Epidermal melanocyte (primary cell): ENCODE results near the gene CHAC1.
"Not testable (repeated sequence)": the region's sequence is repeated elsewhere in the genome, so short reads cannot be mapped to it uniquely, and the experiment has no call there.

Experiments
- DNase-seq: peaks from one replicate; pipeline ENCODE4 v3.0.0; 2011; ENCODE audit warnings: low spot score; ENCODE audit not compliant: insufficient read length

The CHAC1 gene

DNA sequence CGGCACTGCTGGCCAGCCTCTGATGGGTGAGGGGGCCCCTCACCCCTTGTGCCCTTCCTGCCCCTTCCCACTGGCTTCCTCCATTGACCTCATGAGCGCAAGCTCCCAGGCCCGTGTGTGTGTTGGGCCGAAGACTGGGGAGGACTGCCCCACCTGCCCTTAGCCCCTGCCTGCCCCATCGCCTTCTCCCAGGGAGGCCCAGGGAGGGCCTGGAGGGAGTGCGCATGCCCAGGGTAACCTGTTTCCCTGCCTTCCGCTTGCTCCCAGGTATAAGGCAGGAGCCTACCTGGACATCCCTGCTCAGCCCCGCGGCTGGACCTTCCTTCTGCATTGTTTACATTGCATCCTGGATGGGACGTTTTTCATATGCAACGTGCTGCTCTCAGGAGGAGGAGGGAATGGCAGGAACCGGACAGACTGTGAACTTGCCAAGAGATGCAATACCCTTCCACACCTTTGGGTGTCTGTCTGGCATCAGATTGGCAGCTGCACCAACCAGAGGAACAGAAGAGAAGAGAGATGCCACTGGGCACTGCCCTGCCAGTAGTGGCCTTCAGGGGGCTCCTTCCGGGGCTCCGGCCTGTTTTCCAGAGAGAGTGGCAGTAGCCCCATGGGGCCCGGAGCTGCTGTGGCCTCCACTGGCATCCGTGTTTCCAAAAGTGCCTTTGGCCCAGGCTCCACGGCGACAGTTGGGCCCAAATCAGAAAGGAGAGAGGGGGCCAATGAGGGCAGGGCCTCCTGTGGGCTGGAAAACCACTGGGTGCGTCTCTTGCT, 15.3 kb upstream of the CHAC1 start:
- DNase-seq: no peak

DNA sequence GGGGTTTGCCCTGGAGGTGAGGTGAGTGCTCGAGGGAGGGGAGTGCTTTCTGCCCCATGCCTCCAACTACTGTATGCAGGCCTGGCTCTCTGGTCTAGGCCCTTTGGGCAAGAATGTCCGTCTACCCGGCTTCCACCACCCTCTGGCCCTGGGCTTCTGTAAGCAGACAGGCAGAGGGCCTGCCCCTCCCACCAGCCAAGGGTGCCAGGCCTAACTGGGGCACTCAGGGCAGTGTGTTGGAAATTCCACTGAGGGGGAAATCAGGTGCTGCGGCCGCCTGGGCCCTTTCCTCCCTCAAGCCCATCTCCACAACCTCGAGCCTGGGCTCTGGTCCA, 14.8 kb upstream of the CHAC1 start:
- no peak for DNase-seq

DNA sequence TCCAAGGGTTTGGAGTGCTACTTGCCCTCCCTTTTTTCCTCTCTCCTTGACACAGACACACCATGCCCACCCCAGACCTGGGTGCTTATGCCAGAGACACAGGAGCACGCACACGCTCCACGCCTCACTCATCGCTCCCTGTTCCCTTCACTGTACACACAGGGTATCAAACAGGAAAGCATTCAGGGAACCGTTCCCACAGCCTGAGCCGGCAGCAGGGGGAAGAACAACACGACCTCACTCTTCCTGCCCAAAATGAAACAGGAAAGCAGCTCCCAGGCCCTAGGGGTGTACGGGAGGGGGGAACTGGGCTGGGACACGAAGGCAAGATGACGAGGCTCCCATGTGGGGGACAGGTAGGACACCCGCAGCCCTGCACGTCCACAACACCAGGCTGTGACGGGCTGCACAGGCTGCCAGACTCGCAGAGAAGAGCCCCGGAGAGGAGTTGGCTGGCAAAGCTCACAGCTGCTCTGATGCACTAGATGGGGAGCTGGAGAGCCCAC, 12.9 kb upstream of the CHAC1 start:
- DNase-seq: no peak

DNA sequence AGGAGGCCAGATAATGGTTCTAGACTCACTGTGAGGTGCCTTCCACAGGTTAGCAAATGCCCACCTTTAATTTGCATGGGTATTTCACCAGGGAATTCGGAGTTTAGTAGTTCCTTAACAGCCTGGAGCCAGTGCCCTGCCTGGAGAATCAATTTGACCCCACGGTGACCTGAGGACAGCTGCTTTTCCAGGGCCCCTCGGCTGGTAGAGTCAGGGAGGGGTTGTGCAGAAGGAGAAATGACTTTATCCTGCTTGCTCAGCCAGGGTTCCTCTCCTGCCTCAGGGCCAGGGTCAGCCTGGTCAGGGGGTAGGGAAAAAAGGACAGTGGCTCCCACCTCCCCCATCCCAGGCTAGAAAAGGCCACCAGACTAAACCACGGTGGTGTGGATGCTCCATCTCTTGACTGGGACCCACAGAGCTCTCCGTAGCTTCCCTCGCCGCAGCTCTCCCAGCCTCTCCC, 12.2 kb upstream of the CHAC1 start:
- DNase-seq: no peak

DNA sequence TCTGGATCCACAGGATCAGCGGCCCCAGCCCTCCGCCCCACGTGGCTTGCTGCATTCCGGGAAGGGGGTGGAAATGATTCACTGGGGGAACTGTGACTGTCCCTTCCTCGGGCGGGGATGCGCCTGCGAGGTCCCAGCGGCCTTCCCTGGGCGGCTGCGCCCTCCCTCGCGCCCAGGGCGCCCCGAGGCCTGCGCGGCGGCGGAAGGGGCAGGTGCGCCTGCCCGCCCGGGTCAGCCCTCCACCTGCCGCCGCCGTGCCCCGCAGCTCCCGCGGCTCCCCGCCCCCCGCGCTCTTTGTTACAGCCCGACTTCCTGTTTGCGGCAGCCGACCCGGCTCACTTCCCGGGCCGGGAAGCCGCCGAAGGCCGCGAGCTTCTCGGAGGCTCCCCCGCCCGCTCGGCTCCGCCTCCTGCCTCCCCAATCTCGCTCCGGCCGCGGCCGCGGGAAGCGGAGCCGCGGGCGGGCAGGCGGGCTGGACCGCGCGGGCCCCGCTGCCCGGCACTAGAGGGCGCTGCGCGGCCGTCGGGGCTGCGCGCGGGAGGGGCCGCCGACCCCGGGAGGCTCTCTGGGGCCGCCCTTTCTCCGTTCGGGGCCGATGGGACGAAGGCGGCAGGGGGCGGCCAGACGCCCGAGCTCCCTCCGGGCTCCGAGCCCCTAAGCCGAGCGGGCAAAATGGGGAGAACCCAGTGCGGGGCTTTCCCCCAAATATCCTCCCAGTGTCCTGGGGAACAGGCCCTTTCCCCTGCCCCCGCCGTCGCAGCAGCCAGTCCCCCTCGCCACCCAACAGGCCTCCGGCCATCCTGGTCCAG, 11.5 kb upstream of the CHAC1 start:
- DNase-seq: peak; percentile 92

DNA sequence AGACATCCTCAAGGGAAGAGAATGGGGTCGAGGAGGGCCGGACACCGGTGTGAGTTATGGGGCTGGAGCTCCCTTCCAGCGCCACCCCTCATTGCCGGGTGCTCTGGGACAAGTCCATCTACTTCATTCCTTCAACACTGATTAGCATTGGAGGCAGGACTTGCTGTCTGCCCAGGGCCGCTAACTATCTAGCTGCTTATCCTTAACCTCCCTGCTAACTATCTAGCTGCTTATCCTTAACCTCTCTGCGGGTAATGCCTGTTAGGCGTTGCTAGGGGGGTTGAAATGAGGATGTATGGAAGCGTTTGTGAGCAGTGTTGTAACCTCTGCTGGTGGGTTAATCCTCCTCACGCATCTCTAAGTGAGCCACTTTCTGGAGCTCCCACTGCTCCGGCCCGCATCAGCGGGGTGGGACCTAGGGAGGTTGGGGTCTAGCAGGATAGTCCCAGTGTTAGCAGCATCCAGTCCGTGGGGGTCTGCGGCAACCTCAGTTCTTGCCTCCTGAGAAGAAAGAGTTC, 10.9 kb upstream of the CHAC1 start:
- DNase-seq: no peak

DNA sequence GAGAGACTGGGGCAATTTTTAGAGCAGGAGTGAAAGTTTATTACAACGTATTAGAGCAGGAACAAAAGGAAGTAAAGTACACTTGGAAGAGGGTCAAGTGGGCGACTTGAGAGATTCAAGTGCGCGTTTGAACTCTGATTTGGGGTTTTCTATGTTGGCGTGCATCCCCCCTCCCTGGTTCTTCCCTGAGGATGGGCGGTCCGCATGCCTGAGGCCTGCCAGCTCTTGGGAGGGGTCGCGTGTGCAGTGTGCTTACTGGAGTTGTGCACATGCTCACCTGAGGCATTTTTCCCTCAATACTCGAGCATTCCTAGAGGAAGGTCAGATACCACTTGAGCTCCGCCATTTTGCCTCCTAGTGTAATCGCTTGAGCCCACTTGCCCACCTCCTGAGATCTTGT, 10.4 kb upstream of the CHAC1 start:
- no peak for DNase-seq

DNA sequence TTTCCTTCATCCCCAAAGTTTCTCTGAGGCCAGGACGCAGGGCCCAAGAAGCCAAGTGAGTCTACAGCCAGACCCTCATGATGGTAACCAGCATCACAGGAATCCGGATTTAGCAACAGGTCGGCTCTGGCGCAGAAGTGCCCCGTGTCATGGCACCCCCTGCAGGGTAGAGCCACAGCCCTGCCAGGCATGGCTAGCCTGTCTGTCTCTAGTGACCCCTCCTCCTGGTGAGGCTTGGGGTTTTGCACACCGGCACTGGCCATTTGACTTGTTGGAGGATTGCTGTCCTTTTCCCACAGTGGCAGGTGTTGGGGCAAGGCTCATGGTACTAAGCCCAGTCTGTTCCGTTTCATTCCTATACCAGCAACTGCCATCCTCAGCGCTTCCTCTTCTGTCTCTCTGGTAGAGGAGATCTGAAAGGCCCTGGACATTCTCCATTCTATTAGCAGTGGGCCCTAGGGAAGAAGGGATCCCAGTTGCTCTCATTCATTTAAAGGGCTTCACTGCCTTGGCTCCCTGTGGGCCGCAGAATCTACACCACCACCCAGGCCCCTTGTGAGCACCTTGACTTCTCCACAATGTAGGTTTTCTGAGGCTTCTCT, 9.4 kb upstream of the CHAC1 start:
- no peak for DNase-seq

DNA sequence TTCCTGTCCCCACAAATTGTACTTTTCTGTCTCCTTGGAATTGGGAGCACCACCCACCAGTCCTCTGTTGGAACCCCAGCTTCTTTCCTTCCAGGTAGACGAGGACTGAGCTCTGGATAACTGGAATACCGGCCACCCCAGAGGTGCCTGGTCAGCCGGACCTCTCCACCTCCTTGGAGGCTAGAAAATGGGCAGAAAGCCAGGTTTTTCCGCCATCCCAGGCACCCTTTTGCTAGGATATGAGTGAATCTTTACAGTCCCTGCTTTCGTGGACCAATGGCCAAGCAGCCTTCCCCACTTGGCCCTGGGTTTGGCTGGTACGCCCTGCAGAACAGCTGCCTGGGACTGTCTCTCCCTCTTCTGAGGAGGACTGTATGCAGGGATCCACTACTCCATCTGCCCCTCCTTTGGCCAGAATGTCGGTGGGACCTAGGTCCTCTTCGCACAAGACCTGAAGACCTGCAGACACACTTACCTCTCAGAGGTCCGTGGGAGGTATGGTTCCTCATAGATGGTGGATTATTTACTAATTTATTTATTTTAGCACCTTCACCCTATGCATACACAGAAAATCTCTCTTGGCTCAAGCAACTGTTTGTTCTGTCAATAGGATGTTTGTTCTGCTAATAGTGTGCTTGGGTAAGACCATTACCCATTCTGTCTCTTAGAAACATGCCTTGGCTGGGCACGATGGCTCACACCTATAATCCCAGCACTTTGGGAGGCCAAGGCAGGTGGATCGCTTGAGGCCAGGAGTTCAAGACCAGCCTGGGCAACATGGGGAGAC, 8.6 kb upstream of the CHAC1 start:
- DNase-seq: no peak

DNA sequence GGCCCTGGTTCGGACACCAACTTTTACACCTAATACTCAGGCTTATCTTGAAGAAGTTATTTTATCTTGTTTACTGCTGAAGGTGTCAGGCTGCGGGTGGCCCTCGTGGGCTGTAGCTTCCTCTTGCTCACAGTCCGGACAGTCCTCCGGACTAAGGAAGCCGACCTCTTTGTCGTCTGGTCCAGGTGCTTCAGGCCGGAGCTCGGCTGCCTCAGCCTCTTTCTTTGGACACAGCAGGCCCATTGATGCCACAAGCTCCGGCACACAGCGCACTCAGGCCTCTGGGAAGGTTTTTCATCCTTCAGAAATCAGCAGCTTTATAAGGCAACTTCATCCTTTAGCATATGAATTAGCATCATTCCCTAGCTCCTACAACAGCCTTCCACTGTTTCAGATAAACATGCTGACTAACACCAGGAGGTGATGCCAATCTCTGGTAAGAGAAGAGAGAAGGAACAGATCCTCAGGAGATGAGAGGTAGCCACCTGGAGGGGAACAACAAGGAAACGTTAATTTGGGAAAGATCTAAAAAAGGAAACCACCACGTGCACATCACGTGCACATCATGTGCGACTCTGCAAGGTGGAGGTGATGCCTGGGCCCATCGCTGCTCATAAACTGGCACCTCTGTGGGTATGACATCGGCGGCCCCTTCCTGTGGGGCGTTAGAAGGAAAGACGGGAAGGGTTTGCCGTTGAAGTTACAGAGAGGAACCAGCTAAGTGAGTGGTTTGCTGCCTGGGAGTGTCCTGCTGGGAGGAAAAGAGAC, 4.4 kb upstream of the CHAC1 start:
- DNase-seq: no peak

DNA sequence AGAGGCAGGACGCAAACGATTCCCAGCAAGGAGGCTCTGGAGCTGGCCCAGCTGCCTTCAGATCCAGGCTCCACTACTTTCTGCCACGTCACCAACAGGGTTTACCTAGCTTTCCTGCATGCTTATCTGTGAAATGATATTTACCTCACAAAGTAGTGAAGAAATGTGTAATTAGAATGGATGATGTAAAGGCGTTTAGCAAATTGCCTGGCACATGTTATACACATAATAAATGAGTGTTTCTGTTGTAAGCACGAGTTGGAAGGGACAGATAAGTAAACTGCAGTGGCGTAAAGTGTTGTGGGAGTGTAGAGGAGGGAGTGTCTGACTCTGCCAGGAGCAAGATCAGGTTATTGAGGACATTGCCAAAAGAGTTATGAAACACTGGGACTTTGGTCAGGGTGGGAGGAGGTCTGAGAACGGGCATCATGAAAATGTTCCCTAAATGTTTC, 3.5 kb upstream of the CHAC1 start:
- DNase-seq: no peak

DNA sequence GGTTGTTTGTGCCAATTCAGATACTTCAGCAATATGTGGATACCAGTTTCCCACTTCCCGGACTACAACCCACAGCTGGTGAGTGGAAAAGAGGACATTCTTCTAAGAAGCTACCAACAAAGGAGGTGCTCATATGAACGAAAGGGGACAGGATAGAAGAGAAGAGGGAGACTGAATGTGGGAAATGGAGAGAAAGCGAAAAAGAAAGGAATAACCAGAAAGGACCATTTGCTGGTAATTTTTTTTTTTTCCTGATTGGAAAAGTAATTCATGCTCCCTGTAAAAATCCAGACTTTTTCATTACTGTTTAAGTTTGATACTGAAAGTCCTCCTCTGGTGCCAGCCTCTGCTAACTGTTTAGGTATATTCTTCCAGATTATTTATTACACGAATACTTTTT, 1.5 kb upstream of the CHAC1 start:
- no peak for DNase-seq

DNA sequence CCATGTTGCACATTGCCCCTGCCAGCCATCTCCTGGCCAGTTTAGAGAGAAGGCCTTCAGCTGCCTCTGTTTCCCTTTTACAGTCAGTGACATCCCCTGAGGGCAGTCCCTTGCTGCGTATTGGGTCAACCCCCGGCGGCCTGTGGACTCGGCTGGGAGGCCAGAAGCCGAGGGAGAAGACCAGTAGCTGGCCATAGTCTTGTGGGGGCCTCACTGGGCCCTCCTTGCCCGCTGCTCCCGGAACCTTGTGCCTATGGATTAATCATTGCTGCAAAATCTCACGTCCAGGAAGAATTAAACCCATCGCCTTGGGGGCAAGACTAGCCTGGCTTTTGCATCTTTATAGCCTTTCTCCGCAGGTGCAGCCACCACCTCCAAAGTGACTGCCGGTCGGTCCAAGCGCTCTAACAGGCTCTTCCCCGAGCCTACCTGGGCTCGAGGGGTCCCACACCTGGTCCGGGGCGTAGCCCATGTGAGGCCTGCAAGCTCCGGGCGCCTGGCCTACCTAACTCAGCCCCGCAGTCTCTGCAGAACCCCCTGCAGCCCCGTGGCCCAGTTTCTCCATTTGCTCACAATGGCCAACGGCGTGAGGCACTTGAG, 870 bp upstream of the CHAC1 start:
- DNase-seq: no peak

DNA sequence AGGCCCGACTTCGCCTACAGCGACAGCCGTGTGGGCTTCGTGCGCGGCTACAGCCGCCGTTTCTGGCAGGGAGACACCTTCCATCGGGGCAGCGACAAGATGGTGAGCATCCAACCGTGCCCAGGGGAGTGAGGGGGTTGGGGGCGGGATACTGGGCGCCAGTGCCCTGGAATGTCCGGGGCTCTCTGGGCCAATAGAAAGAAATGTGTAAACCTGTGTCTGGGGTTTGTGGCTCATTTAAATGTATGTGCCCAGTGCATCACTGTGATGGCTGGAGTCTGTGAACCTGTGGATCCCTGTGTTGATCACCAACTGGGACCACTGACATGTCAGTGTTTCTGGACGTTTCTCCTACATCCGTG, 423 bp downstream of the CHAC1 start:
- DNase-seq: no peak

DNA sequence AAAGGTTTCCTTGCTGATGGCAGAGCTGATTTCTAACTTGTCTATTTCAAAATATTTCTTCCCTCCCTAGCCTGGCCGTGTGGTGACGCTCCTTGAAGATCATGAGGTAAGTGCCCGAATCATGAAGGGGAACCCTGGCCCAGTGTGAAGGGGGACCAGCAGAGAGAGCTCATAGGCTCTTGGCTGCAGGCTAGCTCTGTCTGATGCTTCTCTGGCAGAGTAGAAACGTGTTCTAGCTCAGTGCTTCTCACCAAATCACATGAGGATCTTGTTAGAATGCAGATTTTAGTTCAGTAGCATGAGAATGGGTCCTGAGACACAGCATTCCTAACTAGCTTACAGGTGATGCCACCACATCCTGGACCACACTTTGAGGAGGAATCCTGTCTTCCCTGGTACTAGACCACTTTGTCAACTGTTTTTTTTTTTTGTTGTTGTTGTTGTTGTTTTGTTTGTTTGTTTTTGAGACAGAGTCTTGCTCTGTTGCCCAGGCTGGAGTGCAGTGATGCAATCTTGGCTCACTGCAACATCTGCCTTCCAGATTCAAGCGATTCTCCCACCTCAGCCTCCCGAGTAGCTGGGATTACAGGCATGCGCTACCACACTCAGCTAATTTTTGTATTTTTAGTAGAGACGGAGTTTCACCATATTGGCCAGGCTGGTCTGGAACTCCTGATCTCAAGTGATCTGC, 1.0 kb downstream of the CHAC1 start:
- not testable (repeated sequence) for DNase-seq

DNA sequence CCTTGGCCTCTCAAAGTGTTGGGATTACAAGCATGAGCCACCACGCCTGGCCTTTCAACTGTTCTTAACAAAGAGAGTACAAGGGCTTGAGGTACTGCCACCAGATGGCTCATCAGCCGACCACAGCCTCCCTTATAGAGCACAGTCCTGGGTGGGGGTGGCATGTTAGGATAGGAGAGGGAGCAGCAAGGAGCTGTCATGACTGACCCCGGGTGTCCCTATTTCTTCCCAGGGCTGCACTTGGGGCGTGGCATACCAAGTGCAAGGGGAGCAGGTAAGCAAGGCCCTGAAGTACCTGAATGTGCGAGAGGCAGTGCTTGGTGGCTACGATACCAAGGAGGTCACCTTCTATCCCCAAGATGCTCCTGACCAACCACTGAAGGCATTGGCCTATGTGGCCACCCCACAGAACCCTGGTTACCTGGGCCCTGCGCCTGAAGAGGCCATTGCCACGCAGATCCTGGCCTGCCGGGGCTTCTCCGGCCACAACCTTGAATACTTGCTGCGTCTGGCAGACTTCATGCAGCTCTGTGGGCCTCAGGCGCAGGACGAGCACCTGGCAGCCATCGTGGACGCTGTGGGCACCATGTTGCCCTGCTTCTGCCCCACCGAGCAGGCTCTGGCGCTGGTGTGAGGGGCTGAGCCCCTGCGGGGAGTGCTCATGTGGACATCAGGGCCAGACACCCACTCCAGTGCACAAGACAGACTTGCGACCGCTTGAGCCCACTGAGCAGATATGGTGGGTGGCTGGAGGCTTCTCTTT, 2.1 kb downstream of the CHAC1 start:
- DNase-seq: no peak

DNA sequence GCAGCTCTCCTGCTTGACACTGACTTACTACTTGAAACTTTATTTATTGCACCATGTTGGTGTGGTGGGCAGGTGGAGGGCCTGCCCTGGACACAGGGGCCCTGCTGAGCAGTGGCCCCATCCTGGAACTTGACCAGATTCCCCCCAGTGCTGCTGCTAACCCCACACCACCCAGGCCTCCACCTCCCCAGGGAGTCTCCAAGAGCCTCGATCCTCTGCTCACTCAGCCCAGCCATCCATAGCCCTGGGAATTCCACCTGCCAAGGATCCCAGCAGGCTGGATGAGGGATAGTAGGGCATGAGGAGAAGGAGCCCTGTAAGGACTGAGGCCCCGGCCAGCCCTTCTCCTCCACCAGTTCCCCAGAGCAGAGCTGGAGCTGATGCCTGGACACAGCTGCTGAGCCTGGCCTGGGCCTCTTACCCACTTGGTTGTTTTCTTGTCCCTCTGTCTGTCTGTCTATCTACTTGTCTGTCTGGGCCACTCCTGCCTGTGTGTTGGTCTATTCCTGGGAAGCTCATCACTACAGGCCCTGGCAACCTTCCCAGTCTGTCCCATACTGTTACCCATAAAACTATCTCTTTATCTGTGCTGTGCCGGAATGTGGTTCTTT, 2.8 kb downstream of the CHAC1 start:
- no peak for DNase-seq

DNA sequence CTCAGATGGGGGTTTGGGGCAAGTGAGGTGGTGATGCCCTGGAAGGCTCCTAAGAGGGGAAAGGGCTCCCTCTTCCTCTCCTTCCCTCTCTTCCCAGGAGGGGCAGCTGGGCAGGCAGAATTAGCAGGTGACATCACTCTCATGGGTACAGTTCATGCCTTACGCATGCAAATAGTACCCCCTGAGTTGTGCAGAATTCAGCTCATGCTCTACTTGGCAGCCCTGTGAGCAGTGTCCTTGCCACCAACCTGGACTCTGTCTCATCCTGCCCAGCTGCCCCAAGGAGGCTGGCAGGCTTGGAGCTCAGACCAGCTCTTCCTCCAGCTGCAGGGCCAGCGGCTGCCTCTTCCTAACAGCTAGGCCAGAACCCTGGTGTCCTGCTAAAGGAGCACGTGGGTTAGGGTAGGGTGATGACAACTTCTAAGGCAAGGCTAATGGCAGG, 3.3 kb downstream of the CHAC1 start:
- no peak for DNase-seq
